H1 (cell line): Measurements from ENCODE around the gene SDHAF2. TPM values are rescaled to one million over a fixed set of nuclear protein-coding genes. Genes with fewer than 3 reads are reported as not detected.

Source experiments
- JUND ChIP-seq: IDR thresholded peaks from 2 replicates; pipeline ENCODE4 v1.6.1; 2011; ENCODE audit warnings: mild to moderate bottlenecking, improper control_type of control experiment, low read length
- polyA plus RNA-seq, 7 experiments: library from polyadenylated mRNA; depleted of rRNA in 3 of 7; stranded (reverse) in 5 of 7; unstranded in 2 of 7; fragments of >200 nt in 5 of 7; fragments of 200-250 nt in 2 of 7; gene quantifications; 1 replicate in 5 of 7; 2 replicates in 1 of 7; 4 replicates in 1 of 7; pipeline versions ENCODE4 v1.2.1 to v1.2.3, GENCODE V29; 2011 to 2013; ENCODE audit warnings: missing spikeins in 2 of 7, mixed read lengths in 2 of 7
- total RNA-seq: library from RNA; stranded (reverse); fragmentation: NEBNext Ultra II Directional; extraction: Animal tissue kit (Norgen Biotek cat#: 25700); gene quantifications from 2 replicates; pipeline ENCODE4 v1.2.1, GENCODE V29; 2021

Gene SDHAF2
- total and polyA plus RNA-seq, 2 of the 8 experiments (the other 6 are each of a cell fraction or from before 2014, with no cell fraction given), result 41.0 to 114 TPM

DNA sequence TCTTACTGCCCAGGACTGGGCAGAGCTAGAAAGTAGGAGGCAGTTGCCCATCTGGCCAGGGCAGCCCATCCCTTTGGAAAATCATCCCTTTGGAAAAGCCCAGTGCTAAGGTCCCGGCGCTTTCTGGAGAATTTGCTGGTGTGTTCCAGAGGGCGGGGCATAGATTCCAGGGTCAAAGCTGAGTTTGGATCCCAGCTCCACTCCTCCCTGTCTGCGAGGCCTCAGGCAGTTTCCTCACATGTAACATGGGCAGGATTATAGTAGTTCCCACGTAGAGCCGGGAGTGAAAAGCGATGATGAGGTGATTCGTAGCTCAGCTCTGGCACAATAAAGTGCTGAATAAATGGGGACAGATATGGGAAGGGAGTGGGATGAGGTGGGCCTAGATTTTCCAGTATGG lies 47.2 kb downstream of the SDHAF2 start (continued):
- no peak for TF ChIP-seq JUND
